Activated T-helper 9 cell treated with anti-CD3 and anti-CD28 coated beads, Interleukin-2, amount 50 U/mL, for 16 hours (primary cell): ENCODE results near the gene UQCC3.
"Not testable (repeated sequence)": the region's sequence is repeated elsewhere in the genome, so short reads cannot be mapped to it uniquely, and the experiment has no call there.

Experiments
- DNase-seq: peaks from one replicate; pipeline ENCODE4 v3.0.0-alpha.2; 2020; ENCODE audit warnings: low read depth

Gene UQCC3

DNA sequence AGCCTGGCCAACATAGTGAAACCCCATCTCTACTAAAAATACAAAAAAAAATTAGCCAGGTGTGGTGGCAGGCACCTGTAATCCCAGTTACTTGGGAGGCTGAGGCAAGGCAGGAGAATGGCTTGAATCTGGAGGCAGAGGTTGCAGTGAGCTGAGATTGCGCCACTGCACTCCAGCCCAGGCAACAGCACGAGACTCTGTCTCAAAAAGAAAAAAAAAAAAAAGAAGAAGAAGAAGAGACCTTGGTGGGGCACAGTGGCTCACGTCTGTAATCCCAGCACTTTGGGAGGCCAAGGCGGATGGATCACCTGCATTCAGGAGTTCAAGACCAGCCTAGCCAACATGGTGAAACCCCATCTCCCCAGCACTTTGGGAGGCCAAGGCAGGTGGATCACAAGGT lies 32.4 kb downstream of the UQCC3 start:
- DNase-seq = not testable (repeated sequence)

DNA sequence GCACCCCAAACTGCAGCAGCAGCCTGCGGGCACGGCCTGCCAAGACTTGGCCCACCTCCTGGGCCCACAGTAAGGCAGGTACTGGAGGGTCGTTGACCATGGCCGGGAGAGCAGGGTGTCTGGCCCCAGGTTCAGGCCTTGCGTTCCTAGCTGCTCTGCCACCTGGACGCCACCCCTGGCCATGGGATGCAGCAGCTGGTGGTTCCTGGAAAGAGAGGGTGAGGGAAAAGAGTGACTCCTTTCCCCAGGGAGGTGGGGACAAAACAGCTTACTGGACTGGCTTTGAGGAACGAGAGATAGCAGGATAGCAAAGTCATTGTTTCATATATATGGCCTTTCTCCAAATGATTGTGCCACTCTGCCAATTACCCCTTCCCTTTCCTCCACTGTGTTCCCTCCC lies 33.9 kb downstream of the UQCC3 start:
- DNase-seq = no peak

DNA sequence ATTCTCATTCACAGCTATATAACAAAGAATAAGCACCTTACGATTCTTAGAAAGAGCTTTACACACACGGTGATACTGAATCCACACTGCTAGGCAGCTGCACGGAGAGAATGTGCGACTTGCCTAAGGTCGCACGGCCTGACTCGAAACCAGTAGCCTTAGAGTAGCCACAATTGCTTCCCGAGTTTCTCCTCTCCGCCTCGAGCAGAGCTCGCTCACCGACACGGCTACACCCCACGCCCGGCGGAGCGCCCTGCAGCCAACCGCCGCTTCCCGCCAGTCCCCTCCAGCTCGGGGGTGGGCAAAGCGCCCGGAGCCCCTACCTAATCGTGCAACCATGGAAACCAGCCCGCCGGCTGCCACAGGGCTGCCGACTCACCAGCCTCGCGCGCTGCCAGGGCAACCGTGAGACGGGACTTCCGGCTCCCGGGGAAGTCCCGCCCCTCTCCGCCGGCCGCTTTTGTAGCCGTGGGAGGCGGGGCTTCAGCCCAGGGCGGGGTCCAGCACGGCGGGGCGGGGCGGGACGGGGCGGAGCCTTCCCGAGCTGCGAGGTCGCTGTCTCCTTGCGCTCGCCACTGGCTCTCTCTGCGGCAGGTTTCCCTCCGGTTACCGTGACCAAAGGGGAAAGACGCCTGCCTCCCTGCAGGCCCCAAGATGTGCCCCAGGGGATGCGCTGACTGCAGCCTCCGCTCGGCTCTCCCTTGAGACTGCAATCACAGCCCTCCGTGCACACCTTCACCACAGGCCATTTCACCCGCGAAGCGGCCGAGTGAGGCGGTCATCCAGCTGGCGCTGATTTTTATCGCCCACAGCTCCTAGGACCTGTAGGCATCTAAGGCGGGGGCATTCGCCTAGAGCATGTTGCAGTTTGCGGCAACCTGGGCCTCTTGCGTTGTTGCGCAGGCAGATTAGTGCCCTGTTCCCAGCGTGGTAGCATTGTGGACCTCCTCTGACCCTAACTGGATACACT lies 34.7 kb downstream of the UQCC3 start:
- peak; percentile 91 for DNase-seq

DNA sequence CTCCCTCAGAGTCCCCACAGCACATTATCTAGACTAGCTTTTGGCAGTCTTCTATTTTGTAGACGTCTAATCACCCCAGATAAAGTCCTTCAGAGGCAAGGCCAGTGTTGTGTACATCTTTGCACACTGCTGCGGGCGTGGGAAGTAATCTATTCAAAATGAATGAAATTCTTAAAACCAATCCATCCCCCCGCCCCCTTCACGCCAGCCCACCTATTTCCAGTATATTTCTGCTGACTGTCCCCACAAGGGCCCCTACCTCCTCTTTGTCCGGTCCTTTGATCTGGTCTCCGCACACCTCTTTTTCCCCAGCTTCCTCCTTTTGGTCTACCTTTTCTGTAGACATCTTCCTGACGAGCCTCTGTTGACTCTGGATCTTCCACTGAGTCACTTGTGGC lies 35.4 kb downstream of the UQCC3 start:
- DNase-seq = no peak

DNA sequence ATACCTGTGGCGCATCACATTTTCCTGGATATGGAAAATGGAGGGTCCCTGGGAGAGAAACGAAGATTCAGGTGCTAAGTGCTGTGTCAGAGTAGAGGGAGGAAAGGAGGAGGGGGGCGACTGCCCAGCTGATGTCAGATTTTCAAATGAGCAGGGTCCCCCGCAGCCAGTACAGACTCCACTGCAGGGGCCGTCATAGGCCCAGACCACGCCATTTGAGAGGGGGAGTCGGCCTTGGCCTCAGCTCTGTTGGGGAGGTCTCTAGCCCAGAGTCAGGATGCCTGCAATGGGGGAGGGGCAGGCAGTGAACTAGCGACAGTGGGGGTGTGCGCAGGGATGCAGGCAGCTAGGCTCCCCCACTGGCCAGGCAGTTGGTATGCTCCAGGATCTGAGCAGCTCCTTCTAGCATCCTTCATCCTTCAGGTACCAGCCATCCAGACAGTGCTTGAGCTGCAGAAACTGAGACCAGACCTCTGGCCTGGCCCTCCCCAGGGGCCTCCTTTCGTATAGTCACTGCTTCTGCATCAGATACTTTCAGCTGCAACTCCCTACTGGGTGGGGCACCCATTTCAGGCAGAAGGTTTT lies 35.9 kb downstream of the UQCC3 start, which contains the start of the genes BSCL2 and GNG3:
BSCL2 (minus strand) TSS at position 148 of the 585 bp plus-strand sequence. CDS start 229 bp downstream, outside the sequence.
GNG3 (plus strand) TSS at position 400 of the 585 bp plus-strand sequence. CDS start 620 bp downstream, outside the sequence.
- no peak for DNase-seq

DNA sequence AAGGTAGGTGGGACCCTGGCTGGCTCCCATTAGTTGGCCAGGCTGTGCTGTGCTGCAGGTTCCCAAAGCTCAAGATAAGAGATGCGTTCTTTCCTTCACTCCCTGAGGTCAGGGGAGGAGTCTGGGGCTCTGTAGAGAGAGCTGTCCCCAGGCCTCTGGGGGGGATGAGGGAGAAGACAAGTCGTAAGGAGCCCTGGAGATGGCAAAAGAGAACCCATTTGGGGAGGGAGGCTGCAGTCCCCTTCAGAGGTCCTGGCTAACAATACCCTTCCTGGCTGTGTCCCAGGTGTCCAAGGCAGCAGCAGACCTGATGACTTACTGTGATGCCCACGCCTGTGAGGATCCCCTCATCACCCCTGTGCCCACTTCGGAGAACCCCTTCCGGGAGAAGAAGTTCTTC lies 36.9 kb downstream of the UQCC3 start:
- no peak for DNase-seq

DNA sequence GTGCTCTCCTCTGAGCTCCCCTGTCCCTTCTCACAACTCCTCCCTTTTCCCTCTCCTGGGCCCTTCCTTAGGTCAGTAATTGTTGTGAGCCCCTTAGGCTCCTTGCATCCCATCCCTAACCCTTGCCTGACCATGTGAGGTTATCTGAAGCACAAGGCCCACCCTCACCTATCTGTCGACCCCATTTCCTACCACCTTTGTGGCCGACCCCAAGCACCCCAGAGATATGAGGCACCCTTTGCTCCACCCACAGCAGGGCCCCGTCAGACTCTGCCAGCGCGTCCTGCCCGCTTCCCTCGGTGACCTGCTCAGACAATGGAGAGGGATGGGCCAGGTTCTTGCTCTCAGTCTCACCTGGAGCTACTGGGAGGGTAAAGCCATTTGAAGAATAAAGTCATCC lies 37.3 kb downstream of the UQCC3 start:
- no peak for DNase-seq

DNA sequence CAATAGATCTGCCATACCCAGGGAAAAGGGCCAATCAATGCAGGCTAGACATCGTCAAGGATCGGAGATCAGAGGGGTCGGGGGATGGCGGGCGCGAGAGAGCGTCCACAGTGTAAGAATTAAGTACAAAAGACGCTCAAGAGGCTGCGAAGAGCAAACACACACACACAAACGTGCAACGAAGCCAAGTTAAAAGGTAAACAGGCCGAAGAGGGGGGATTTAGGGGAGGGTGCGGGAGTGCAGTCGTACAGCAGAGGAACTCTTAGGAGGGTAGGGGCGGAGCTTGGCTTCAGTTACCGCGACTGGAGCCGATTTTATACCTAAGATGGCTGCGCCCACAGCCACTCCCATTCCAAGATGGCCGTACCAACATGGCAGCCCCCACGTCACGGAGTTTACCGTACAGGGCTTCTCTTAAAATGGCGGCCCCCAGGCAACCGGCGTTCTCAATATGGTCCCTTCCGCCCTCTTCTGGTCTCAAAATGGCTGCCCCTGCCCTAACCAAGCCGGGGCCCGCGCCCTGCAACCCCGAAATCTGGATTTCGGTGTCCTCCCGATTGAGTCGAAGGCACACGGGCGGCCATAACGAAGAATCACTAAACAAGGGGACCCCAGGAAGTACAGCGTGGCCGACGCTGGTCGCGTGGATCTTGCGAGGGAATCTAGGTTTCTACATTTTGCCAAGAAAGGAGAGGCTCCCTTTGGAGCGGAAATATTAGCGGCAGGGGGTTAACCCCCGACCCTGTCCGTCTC lies 38.0 kb downstream of the UQCC3 start:
- DNase-seq = peak; percentile 90

DNA sequence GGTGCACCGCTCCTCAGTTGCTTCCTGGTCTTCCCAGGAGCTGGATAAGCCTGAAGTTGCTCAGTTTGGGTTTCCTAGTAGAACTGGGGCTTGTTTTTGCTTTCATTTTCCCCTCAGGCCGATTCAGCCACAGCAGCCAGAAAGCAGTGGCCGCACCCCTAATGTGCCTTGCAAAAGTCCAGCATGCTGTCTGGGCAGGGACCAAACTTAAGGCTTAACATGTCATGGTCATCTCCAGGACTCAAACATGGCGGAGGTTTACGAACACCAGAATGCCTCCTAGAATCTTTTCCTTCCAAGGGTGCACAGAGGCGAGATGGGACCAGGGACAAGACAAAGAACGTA lies 38.5 kb downstream of the UQCC3 start:
- DNase-seq = no peak

DNA sequence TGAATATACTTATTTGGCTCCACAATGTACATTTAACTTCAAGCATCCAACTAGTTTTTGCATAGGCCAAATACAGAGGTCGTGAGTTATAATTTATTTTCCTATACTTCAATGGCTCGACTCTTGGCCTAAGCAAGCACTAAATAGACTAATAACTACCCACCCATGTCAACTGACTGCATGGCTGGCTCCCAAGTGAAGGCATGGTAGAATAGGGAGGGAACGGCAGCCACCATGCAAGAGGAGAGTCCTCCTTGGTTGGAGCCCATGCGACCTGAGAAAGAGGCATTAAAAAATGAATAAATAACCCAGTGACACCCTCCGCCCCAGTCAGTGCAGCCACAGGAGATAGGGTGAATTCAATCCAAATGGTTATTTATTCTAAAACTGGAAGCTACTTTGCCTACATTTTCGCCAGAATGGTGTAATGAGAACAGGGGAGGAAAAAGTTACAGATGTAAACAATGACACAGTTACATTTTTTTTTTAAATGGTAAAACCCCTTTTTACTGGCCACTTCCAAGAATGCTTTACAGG lies 40.9 kb downstream of the UQCC3 start:
- DNase-seq = no peak

DNA sequence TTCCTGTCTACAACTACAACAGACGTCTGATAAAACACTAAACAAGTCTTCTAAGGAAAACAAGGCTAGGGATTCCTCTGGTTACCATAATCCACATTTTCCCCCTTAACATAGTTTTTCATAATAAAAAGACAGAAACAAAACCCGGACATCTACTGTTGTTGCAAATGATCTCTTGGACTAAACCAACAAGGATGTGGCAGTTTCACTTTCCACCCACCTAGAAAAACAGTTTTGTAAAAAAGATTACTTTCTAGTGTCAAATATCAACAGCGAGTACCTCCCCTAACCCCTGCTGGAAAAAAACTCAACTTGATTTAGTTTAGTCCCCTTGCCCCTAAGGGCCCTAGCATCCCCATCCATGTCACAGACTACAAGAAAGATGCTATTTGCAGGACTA lies 41.4 kb downstream of the UQCC3 start:
- no peak for DNase-seq

DNA sequence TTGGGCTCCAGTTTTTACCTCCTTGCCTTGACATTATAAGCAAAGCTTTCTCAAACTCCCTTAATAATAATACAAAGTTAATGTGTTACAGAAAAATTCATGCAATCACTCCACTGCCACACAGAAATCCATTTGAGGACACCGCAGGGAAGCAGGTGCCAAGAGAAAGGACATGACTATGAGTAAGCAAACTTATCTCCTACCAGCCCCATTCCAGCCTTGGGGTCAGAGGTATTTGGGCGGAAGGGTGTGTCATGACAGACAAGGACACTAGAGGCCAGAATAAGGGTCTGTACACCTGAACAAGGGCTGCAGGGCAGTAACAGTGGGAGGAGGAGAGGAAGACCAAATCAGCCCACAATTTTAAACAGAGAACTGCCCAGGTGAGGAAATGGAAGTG lies 41.9 kb downstream of the UQCC3 start:
- no peak for DNase-seq

DNA sequence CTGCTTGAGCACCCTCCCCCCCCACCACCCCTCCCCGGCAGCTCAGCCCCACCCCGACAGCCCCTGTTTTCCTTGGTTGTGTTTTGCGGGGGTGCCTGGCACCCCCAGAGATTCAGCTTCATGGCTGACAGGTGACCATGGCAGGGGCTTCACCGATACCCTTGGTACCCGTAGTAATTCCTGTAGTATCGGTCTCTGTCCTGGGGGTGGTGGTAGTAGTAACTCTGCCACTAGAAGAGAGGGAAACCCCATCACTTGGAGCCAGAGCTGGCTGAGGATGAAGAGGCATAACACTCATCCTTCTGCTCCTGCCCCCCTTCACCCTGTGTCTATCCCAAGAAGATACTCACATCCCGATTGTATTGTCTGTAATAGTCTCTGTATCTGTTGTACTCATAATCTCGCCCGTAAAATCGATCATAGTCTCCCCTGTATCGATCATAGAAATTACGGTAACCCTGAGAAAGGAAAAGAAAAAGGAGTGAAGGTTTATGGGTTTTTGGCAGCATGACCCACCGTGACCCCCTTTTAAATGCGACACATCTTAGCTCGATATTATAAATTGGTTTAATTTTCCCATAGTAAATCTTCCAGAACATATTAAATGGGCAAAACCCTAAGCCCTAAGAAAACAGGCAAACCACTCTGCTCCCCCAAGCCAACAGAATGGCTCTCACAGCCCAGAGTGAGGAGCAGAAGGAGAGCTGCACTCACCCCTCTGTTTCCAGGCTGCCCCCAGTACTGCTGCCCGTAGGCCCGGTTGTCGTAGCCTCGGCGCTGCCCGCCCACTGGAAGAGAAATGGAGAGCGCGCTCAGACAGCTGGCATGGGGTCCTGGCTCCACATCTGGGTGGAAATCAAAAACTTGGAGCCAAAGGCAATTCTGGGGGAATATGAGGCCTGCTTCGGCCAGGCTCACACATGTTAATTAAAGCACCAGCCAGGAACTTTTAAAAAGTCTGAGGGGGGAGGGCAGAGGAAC lies 44.0 kb downstream of the UQCC3 start:
- no peak for DNase-seq

DNA sequence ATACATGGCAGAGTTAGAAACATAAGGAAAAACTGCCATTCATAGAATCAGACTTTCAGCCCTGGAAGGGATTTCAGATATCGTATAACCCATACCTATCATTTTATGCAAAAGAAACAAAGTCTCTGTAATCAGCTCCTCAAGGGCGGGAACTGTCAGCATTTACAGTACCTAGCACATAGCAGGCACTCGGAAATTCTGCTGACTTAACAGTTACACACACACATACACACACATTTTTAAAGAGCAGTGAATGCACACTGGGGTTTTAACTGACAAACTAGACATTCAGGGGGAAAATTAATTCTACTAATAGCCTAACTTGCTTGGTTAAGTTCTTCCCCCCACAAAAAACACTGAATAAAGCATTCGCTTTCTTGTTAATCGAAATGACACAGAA lies 44.7 kb downstream of the UQCC3 start:
- no peak for DNase-seq

DNA sequence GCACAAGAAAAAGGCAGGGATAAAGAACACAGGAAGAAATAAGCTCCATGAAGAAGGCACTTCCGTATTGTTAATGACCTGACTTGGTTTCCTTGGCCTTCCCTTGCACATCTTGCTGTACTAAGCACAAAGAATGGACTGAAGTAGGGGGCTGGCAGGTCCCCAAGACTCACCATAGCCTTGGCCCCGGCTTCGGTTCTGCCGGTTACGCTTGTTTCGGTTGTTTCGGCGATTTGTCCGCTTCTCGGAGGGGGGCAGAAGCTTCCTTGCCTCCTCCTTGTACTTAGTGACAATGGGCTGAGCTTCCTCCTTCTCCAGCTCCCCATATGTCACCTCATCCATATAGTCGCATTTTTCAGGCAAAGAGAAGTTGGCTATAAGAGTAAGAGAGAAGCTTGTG lies 45.3 kb downstream of the UQCC3 start:
- DNase-seq = no peak

DNA sequence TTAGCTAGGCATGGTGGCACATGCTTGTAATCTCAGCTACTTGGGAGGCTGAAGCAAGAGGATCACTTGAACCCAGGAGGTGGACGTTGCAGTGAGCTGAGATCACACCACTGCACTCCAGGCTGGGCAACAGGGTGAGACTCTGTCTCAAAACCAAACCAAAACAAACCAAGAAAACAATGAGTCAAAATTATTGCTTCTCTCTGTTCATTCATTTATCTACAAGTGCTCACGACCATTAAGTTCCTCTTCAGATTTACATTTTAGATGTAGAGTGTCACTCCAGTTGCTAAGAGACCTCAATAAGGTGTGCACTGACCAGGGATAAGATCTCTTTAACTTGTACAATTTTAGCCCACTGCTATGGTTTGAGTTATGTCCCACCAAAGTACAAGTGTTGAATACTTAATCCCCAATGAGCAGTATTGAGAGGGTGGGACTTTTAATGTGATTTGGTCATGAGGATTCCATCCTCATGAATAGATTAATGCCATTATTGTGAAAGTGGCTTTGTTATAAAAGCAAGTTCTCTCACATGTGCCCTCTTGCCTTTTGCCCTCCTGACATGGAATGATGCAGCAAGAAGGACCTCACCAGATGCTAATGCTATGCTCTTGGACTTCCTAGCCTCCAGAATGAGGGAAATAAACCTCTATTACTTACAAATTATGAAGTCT lies 48.0 kb downstream of the UQCC3 start:
- DNase-seq = no peak

DNA sequence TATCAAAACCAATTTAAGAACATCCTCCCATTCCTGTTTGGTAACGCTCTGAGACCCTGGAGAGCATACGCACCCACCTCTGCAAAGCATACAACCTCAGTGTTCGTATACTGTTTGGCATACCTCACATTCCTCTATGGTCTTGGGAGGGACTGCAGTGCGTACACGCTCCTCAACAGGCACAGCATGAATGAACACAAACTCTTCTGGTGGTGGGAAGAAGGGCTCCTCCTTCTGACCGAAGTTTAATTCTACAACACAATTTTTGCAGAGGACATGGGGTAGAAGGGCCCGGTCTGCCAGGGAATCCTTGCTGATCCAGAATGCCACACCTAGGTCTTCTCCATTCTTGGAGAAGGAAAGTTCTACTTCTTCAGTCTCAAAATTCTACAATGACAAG lies 50.5 kb downstream of the UQCC3 start:
- no peak for DNase-seq
